HepG2 (cell line): ENCODE results near the gene ACAD11.
"Not testable (repeated sequence)": the region's sequence is repeated elsewhere in the genome, so short reads cannot be mapped to it uniquely, and the experiment has no call there.

Experiments used
- ARHGAP35 ChIP-seq: sonication (generic); formaldehyde crosslinking; IDR thresholded peaks from 2 replicates; pipeline ENCODE4 v1.9.0; 2022; ENCODE audit warnings: mild to moderate bottlenecking, inconsistent platforms, moderate library complexity, missing genetic modification reagents, borderline replicate concordance
- ATF4 ChIP-seq, 2 experiments: fragments of 450-650 bp in 1 of 2; sonication (generic) in 1 of 2; formaldehyde crosslinking; IDR thresholded peaks; 2 replicates each; pipeline versions ENCODE4 v1.5.0 to v1.8.0; 2020 to 2022; ENCODE audit warnings: mild to moderate bottlenecking in 1 of 2, missing genetic modification reagents in 1 of 2
- CREB1 ChIP-seq, 2 experiments: fragments of 450-650 bp in 1 of 2; IDR thresholded peaks; 2 replicates each; pipeline ENCODE4 v1.6.1; 2016 to 2017; ENCODE audit warnings: control low read depth in 1 of 2, mild to moderate bottlenecking in 1 of 2, missing compliant biosample characterization in 1 of 2, missing genetic modification characterization in 1 of 2
- CTCF ChIP-seq: sonication (generic); formaldehyde crosslinking; IDR thresholded peaks from 2 replicates; pipeline ENCODE4 v1.5.0; 2020; ENCODE audit warnings: mild to moderate bottlenecking, missing genetic modification reagents, moderate library complexity
- EEA1 ChIP-seq: sonication (generic); formaldehyde crosslinking; IDR thresholded peaks from 2 replicates; pipeline ENCODE4 v1.5.1; 2020; ENCODE audit warnings: mild to moderate bottlenecking, missing genetic modification reagents, borderline replicate concordance
- JUN ChIP-seq: sonication (generic); formaldehyde crosslinking; IDR thresholded peaks from 2 replicates; pipeline ENCODE4 v1.4.0; 2020; ENCODE audit warnings: mild to moderate bottlenecking, missing genetic modification reagents
- RAD21 ChIP-seq: fragments of 450-650 bp; formaldehyde crosslinking; IDR thresholded peaks from 2 replicates; pipeline ENCODE4 v1.5.0; 2020; ENCODE audit warnings: mild to moderate bottlenecking
- TAF1 ChIP-seq: sonication (generic); formaldehyde crosslinking; IDR thresholded peaks from 2 replicates; pipeline ENCODE4 v1.4.0; 2020; ENCODE audit warnings: missing genetic modification reagents
- ZKSCAN8 ChIP-seq: IDR thresholded peaks from 2 replicates; pipeline ENCODE4 v1.6.1; 2016; ENCODE audit warnings: borderline replicate concordance, missing genetic modification reagents, missing compliant biosample characterization
- ZNF280D ChIP-seq: sonication (generic); formaldehyde crosslinking; IDR thresholded peaks from 2 replicates; pipeline ENCODE4 v1.5.1; 2020; ENCODE audit warnings: mild to moderate bottlenecking, missing genetic modification reagents
- ZNF513 ChIP-seq: sonication (generic); formaldehyde crosslinking; conservative IDR thresholded peaks from 2 replicates; pipeline ENCODE4 v1.5.0; 2020; ENCODE audit warnings: missing genetic modification reagents
- ZNF558 ChIP-seq: sonication (generic); formaldehyde crosslinking; IDR thresholded peaks from 2 replicates; pipeline ENCODE4 v1.9.0; 2022; ENCODE audit warnings: mild to moderate bottlenecking, missing genetic modification reagents, borderline replicate concordance

DNA sequence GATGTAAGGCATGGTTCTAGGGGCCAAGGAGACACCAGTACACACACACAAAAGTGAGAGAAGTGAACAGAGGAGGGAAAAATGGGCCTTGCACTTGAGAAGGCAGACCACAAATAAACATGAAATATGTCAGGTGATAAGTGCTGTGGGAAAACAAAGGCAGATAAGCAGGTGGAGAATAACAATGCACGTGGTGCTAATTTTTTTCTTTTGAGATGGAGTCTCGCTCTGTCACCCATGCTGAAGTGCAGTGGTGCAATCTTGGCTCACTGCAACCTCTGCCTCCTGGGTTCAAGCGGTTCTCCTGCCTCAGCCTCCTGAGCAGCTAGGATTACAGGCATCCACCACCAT is 103.6 kb downstream of the ACAD11 start:
- TF ChIP-seq JUN (CRISPR knock-in tag); ZKSCAN8 (CRISPR knock-in tag); ZNF280D (CRISPR knock-in tag); ZNF513; EEA1; CTCF; CREB1 (IDR thresholded peaks at IDR 0.05); CREB1 (CRISPR knock-in tag; IDR thresholded peaks at IDR 0.05); RAD21 (CRISPR knock-in tag); ARHGAP35 (CRISPR knock-in tag); ZNF558 (CRISPR knock-in tag); TAF1 (CRISPR knock-in tag); ATF4 (CRISPR knock-in tag; IDR thresholded peaks at IDR 0.05): not testable (repeated sequence)
